A549 (cell line): ENCODE measurements around the gene RGMB.

Experiments used
- CHD2 ChIP-seq: fragments of 150-350 bp; IDR thresholded peaks from 2 replicates; pipeline ENCODE4 v1.6.1; 2014; ENCODE audit warnings: low read length; ENCODE audit not compliant: partially characterized antibody
- EP300 ChIP-seq, 2 experiments: fragments of >200 bp; sonication (Bioruptor Twin); formaldehyde crosslinking; IDR thresholded peaks; 2 replicates in 1 of 2; 3 replicates in 1 of 2; pipeline ENCODE4 v1.6.1; 2016 to 2017
- JUN ChIP-seq, 2 experiments: fragments of >200 bp; sonication (Bioruptor Twin); formaldehyde crosslinking; IDR thresholded peaks; 2 replicates in 1 of 2; 3 replicates in 1 of 2; pipeline ENCODE4 v1.6.1; 2016 to 2017
- KDM1A ChIP-seq: fragments of 200-600 bp; sonication (generic); IDR thresholded peaks from 2 replicates; pipeline ENCODE4 v1.6.1; 2016; ENCODE audit warnings: low read depth, mild to moderate bottlenecking
- MAFK ChIP-seq: fragments of 450-650 bp; IDR thresholded peaks from 2 replicates; pipeline ENCODE4 v1.6.1; 2014; ENCODE audit not compliant: partially characterized antibody
- PHF8 ChIP-seq: fragments of 200-600 bp; sonication (generic); IDR thresholded peaks from 2 replicates; pipeline ENCODE4 v1.6.1; 2016; ENCODE audit warnings: low read depth, mild to moderate bottlenecking, antibody characterized with exemption, moderate library complexity, borderline replicate concordance
- POLR2A ChIP-seq: IDR thresholded peaks from 2 replicates; pipeline ENCODE4 v1.6.1; 2012; ENCODE audit warnings: mild to moderate bottlenecking, low read length
- POLR2AphosphoS2 ChIP-seq: conservative IDR thresholded peaks from 2 replicates; pipeline ENCODE4 v1.6.1; 2012; ENCODE audit warnings: low read length, improper control_type of control experiment, inconsistent platforms
- SMC3 ChIP-seq: fragments of >200 bp; sonication (Bioruptor Twin); formaldehyde crosslinking; IDR thresholded peaks from 3 replicates; pipeline ENCODE4 v1.6.1; 2018; ENCODE audit warnings: inconsistent platforms
- TP53 ChIP-seq: fragments of 250-450 bp; sonication (Bioruptor Pico); IDR thresholded peaks from 2 replicates; pipeline ENCODE4 v1.5.0; 2021; ENCODE audit warnings: mild to moderate bottlenecking, moderate library complexity
- TF ChIP-seq, protein P1 (sequence below): fragments of >200 bp; sonication (Bioruptor Twin); formaldehyde crosslinking; IDR thresholded peaks from 3 replicates; pipeline ENCODE4 v1.5.1; 2016
- TF ChIP-seq, protein P2 (sequence below): IDR thresholded peaks from 2 replicates; pipeline ENCODE4 v1.6.1; 2012
- TF ChIP-seq, protein P3 (sequence below): fragments of 250-450 bp; sonication (Bioruptor Pico); IDR thresholded peaks from 2 replicates; pipeline ENCODE4 v1.5.0; 2020; ENCODE audit warnings: low read depth, mild to moderate bottlenecking, moderate library complexity

DNA sequence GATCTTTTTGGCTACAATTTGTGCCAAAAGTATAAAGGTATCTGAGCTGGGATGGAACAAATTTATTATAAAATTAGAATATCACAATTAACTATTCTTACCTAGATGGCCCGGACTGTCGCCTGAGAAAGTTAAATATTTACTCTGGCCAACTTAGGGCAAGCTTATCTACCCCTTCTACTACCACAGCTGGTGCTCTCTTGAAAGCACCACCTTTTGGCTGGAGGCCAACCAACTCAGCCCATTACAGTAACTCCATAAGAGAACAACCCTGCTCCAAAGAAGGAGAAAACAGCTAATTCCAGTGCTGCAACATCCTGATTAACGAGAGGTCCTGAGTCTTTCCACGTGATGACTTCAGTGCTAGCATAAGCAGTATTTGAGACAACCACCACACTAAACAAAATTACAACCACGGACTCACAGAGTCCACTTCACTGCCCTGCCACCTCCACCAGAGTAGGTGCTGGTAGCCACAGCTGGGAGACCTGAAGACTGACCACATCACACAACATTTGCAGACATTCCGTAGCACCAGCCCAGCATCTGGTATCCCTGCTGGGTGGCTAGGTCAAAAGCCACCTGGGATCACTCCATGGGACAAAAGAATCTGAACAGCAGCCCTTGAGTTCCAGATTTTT, 43.2 kb downstream of the RGMB start:
- TF ChIP-seq POLR2A (no peak), TP53 (CRISPR knock-in tag) (no peak), EP300 (IDR thresholded peaks at IDR 0.05) (no peak), MAFK (no peak), PHF8 (no peak), POLR2AphosphoS2 (no peak), CHD2 (no peak), KDM1A (no peak), JUN (IDR thresholded peaks at IDR 0.05) (no peak), SMC3 (no peak)
- TF ChIP-seq, protein P1, sequence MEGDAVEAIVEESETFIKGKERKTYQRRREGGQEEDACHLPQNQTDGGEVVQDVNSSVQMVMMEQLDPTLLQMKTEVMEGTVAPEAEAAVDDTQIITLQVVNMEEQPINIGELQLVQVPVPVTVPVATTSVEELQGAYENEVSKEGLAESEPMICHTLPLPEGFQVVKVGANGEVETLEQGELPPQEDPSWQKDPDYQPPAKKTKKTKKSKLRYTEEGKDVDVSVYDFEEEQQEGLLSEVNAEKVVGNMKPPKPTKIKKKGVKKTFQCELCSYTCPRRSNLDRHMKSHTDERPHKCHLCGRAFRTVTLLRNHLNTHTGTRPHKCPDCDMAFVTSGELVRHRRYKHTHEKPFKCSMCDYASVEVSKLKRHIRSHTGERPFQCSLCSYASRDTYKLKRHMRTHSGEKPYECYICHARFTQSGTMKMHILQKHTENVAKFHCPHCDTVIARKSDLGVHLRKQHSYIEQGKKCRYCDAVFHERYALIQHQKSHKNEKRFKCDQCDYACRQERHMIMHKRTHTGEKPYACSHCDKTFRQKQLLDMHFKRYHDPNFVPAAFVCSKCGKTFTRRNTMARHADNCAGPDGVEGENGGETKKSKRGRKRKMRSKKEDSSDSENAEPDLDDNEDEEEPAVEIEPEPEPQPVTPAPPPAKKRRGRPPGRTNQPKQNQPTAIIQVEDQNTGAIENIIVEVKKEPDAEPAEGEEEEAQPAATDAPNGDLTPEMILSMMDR: no peak
- TF ChIP-seq, protein P2, sequence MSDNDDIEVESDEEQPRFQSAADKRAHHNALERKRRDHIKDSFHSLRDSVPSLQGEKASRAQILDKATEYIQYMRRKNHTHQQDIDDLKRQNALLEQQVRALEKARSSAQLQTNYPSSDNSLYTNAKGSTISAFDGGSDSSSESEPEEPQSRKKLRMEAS: no peak
- TF ChIP-seq, protein P3, sequence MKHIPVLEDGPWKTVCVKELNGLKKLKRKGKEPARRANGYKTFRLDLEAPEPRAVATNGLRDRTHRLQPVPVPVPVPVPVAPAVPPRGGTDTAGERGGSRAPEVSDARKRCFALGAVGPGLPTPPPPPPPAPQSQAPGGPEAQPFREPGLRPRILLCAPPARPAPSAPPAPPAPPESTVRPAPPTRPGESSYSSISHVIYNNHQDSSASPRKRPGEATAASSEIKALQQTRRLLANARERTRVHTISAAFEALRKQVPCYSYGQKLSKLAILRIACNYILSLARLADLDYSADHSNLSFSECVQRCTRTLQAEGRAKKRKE (CRISPR knock-in tag): no peak
